B cell (primary cell): ENCODE data around the gene NFKBIZ. TPM values are rescaled to one million over a fixed set of nuclear protein-coding genes. Genes with fewer than 3 reads are reported as not detected.

ENCODE experiments used
- ATAC-seq: fragments of 200-7000 bp; cut with Tn5 transposase; one replicate; pipeline ENCODE4 v1.10.0; 2021; ENCODE audit warnings: low read depth, mild to moderate bottlenecking, moderate number of reproducible peaks, moderate library complexity
- CTCF ChIA-PET: fragments of 350-600 bp; sonication (Branson Sonifier 250); formaldehyde crosslinking; loops from one replicate; lab custom pipeline; 2021; ENCODE audit warnings: antibody characterized with exemption, inconsistent platforms; lab: Charles Lee
- POLR2A ChIA-PET: fragments of 350-600 bp; sonication (Branson Sonifier 250); formaldehyde crosslinking; loops from one replicate; lab custom pipeline; 2021; ENCODE audit warnings: antibody characterized with exemption; lab: Charles Lee
- DNase-seq: peaks from one replicate; pipeline ENCODE4 v3.0.0; 2013
- H2AFZ ChIP-seq: 2 replicates; pipeline ENCODE4 v1.6.1; 2012; ENCODE audit warnings: mild to moderate bottlenecking, low read depth, low read length; ENCODE audit not compliant: insufficient read depth, poor library complexity, severe bottlenecking
- H3K27ac ChIP-seq, 2 donors: 1 replicate in 1 of 2; 2 replicates in 1 of 2; pipeline ENCODE4 v1.5.1; 2012 to 2013; ENCODE audit warnings: low read length in 2 of 2, mild to moderate bottlenecking in 2 of 2, moderate library complexity in 1 of 2
- H3K27me3 ChIP-seq, 4 experiments: fragments of 200-600 bp in 1 of 4; sonication (generic) in 1 of 4; replicated peaks in 1 of 4; 1 replicate in 2 of 4; 2 replicates in 2 of 4; pipeline versions ENCODE4 v1.6.1 to v1.7.0; 2013 to 2016; ENCODE audit warnings: low read length in 3 of 4, mild to moderate bottlenecking in 2 of 4, mixed read lengths in 1 of 4, moderate library complexity in 1 of 4; ENCODE audit not compliant: insufficient read depth in 4 of 4, control insufficient read depth in 3 of 4; ENCODE audit errors: control extremely low read depth in 1 of 4
- H3K36me3 ChIP-seq, 2 experiments: replicated peaks in 1 of 2; 1 replicate in 1 of 2; 2 replicates in 1 of 2; pipeline versions ENCODE4 v1.6.1 to v1.7.1; 2013; ENCODE audit warnings: low read length in 1 of 2; ENCODE audit not compliant: insufficient read depth in 2 of 2, control insufficient read depth in 1 of 2; ENCODE audit errors: control extremely low read depth in 1 of 2, extremely low read depth in 1 of 2
- H3K4me1 ChIP-seq, 2 donors: fragments of 200-600 bp in 1 of 2; sonication (generic) in 1 of 2; 1 replicate in 1 of 2; 2 replicates in 1 of 2; pipeline versions ENCODE4 v1.5.1 to v1.6.1; 2013 to 2017; ENCODE audit warnings: low read length in 2 of 2; ENCODE audit not compliant: control insufficient read depth in 2 of 2, insufficient read depth in 2 of 2
- H3K4me2 ChIP-seq: replicated peaks from 2 replicates; pipeline ENCODE3; 2012; ENCODE audit warnings: mild to moderate bottlenecking, low read depth, low read length; ENCODE audit not compliant: poor library complexity, severe bottlenecking
- H3K4me3 ChIP-seq, 5 experiments: fragments of 200-600 bp in 1 of 5; sonication (generic) in 1 of 5; 1 replicate in 3 of 5; 2 replicates in 2 of 5; pipeline versions ENCODE4 v1.5.1 to v1.7.0; 2011 to 2016; ENCODE audit warnings: low read length in 4 of 5, mild to moderate bottlenecking in 4 of 5, low read depth in 2 of 5, control low read depth in 1 of 5, moderate library complexity in 1 of 5; ENCODE audit not compliant: insufficient read depth in 1 of 5; ENCODE audit errors: control extremely low read depth in 1 of 5, extremely low read depth in 1 of 5
- H3K79me2 ChIP-seq: fragments of 200-600 bp; sonication (generic); one replicate; pipeline ENCODE4 v1.6.0; 2016; ENCODE audit warnings: low read length; ENCODE audit not compliant: control insufficient read depth, insufficient read depth
- H3K9ac ChIP-seq: fragments of 200-600 bp; sonication (generic); 2 replicates; pipeline ENCODE4 v1.6.1; 2017; ENCODE audit warnings: mild to moderate bottlenecking, low read length, moderate library complexity
- H3K9me3 ChIP-seq, 3 donors: one replicate each; pipeline versions ENCODE4 v1.6.1 to v1.7.1; 2013; ENCODE audit warnings: low read length in 2 of 3; ENCODE audit not compliant: control insufficient read depth in 2 of 3, insufficient read depth in 1 of 3; ENCODE audit errors: control extremely low read depth in 1 of 3
- H4K20me1 ChIP-seq: 2 replicates; pipeline ENCODE4 v1.6.0; 2012; ENCODE audit warnings: mild to moderate bottlenecking, low read length; ENCODE audit not compliant: insufficient read depth, control insufficient read depth, poor library complexity, severe bottlenecking
- H3K27ac Mint-ChIP-seq: one replicate; pipeline ENCODE4 v1.8.0; 2021; ENCODE audit warnings: mixed read lengths
- H3K27me3 Mint-ChIP-seq: one replicate; pipeline ENCODE4 v1.8.0; 2021; ENCODE audit warnings: mixed read lengths
- H3K4me1 Mint-ChIP-seq: one replicate; pipeline ENCODE4 v1.8.0; 2021; ENCODE audit warnings: mixed read lengths
- H3K4me3 Mint-ChIP-seq: one replicate; pipeline ENCODE4 v1.8.0; 2021; ENCODE audit warnings: mixed read lengths
- H3K9me3 Mint-ChIP-seq: one replicate; pipeline ENCODE4 v1.8.0; 2022; ENCODE audit warnings: mixed read lengths; ENCODE audit not compliant: insufficient read depth
- EZH2 ChIP-seq: IDR thresholded peaks from 2 replicates; pipeline ENCODE4 v1.6.1; 2012; ENCODE audit warnings: borderline replicate concordance, low read depth, mild to moderate bottlenecking, moderate library complexity, low read length; ENCODE audit not compliant: insufficient read depth, poor library complexity, severe bottlenecking
- WGBS: methylation state at CpG from one replicate; pipeline ENCODE4 v1.1.5; 2013; ENCODE audit warnings: missing lambda C conversion rate; ENCODE audit not compliant: insufficient coverage; 5-methylcytosine and 5-hydroxymethylcytosine counted together
- intact Hi-C: fragments of 100-400 bp; cut with micrococcal nuclease; formaldehyde crosslinking; loops from one replicate; pipeline ENCODE4 v1.10.0; 2022
- polyA plus RNA-seq: library from polyadenylated mRNA; depleted of rRNA; stranded (reverse); fragments of >200 nt; gene quantifications from 2 replicates; pipeline ENCODE4 v1.2.3, GENCODE V29; 2012
- total RNA-seq, 2 donors: library from RNA; stranded (reverse); fragments of 120-200 nt in 1 of 2; gene quantifications; 1 replicate in 1 of 2; 2 replicates in 1 of 2; pipeline versions ENCODE4 v1.2.3 to v1.2.4, GENCODE V29; 2013 to 2022
- TF ChIP-seq, protein P1 (sequence below): fragments of 200-600 bp; IDR thresholded peaks from one replicate; pipeline ENCODE4 v1.8.0; 2022; ENCODE audit warnings: antibody characterized with exemption, mild to moderate bottlenecking

Gene NFKBIZ
- total and polyA plus RNA-seq, 2 donors (not counting 1 experiment from before 2014, with no cell fraction given): 114 to 157 TPM

DNA sequence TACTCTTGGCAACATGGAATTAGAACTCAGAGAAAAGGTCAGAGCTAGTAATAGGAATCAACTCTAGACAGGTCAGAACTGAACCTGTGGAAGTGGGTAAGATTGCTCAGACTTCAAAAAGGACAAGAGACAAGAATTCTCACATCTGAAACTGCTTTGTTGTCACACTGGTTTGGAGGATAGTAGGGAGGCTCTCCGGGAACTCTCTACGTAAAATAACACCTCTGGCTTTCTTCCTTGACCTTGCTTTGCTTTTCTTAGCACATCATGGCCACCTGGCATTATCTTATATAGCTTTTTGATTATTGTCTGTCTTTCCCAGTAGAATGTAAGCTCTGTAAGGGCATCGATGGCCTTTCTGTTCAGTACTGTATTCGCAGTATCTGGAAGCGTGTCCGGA lies 13.2 kb upstream of the NFKBIZ start:
- no peak for TF ChIP-seq EZH2
- TF ChIP-seq, protein P1, sequence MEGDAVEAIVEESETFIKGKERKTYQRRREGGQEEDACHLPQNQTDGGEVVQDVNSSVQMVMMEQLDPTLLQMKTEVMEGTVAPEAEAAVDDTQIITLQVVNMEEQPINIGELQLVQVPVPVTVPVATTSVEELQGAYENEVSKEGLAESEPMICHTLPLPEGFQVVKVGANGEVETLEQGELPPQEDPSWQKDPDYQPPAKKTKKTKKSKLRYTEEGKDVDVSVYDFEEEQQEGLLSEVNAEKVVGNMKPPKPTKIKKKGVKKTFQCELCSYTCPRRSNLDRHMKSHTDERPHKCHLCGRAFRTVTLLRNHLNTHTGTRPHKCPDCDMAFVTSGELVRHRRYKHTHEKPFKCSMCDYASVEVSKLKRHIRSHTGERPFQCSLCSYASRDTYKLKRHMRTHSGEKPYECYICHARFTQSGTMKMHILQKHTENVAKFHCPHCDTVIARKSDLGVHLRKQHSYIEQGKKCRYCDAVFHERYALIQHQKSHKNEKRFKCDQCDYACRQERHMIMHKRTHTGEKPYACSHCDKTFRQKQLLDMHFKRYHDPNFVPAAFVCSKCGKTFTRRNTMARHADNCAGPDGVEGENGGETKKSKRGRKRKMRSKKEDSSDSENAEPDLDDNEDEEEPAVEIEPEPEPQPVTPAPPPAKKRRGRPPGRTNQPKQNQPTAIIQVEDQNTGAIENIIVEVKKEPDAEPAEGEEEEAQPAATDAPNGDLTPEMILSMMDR: no peak
- H3K9ac ChIP-seq: no peak overlapping the region
- Mint-ChIP-seq H3K4me3 (peak overlapping the region; percentile 11), H3K27ac (peak overlapping the region; percentile 64), H3K9me3 (no peaks in the 10 kb centered on the region), H3K4me1 (peaks cover 87% of the 10 kb centered on the region), H3K27me3 (no peaks in the 10 kb centered on the region)
- H3K79me2 ChIP-seq: peaks cover 98% of the 10 kb centered on the region
- no peaks in the 10 kb centered on the region for H3K27me3 ChIP-seq
- H3K4me3 ChIP-seq: no peak overlapping the region
- WGBS: 100% methylated on average over 1 of the region's 6 CpGs
- H3K9me3 ChIP-seq: no peaks in the 10 kb centered on the region
- DNase-seq (no peak), ATAC-seq (no peak)
- no peak overlapping the region for H3K4me2 ChIP-seq
- no peak overlapping the region for H2AFZ ChIP-seq
- no peak overlapping the region for H3K27ac ChIP-seq
- H4K20me1 ChIP-seq: no peaks in the 10 kb centered on the region
- peaks cover 60 to 61% of the 10 kb centered on the region in 2 donors for H3K4me1 ChIP-seq
- intact Hi-C loops: no loop called here
- H3K36me3 ChIP-seq: no peaks in the 10 kb centered on the region
- CTCF ChIA-PET: interaction anchor here (0.9 to 2.0 kb wide), 4 partner anchors 11 to 393 kb away, joined by 3 to 10 read pairs (median 5); no protein-coding TSS in a partner anchor
- POLR2A ChIA-PET: interaction anchor here (2.4 kb wide), 1 partner anchor 9 kb away, joined by 10 read pairs; no protein-coding TSS in a partner anchor
